Brain microvascular endothelial cell (primary cell): ENCODE measurements around the gene MID2.
"Not testable (repeated sequence)": the region's sequence is repeated elsewhere in the genome, so short reads cannot be mapped to it uniquely, and the experiment has no call there.

Experiments
- DNase-seq: peaks from one replicate; pipeline ENCODE4 v3.0.0-alpha.2; 2020
- H3K27ac ChIP-seq: fragments of 250-450 bp; sonication (Bioruptor Pico); 2 replicates; pipeline ENCODE4 v1.5.1; 2020; ENCODE audit warnings: mild to moderate bottlenecking, moderate library complexity
- H3K27me3 ChIP-seq: fragments of 250-450 bp; sonication (Bioruptor Pico); replicated peaks from 2 replicates; pipeline ENCODE4 v1.5.1; 2020; ENCODE audit warnings: mild to moderate bottlenecking
- H3K36me3 ChIP-seq: fragments of 250-450 bp; sonication (Bioruptor Pico); replicated peaks from 2 replicates; pipeline ENCODE4 v1.5.1; 2020; ENCODE audit warnings: mild to moderate bottlenecking
- H3K4me3 ChIP-seq: 2 replicates; pipeline ENCODE4 v1.5.1; 2011; ENCODE audit warnings: low read depth, mild to moderate bottlenecking, control low read depth, low read length, moderate library complexity
- CTCF ChIP-seq: IDR thresholded peaks from 2 replicates; pipeline ENCODE4 v1.5.1; 2011; ENCODE audit warnings: low read depth, mild to moderate bottlenecking, moderate library complexity, low read length, control low read depth, inconsistent platforms; ENCODE audit errors: missing control alignments
- in situ Hi-C: cut with HindIII; loops from 2 replicates; pipeline ENCODE4 v1.10.0; 2017; ENCODE audit warnings: low sequenced_read_pairs, low pct_ligation_motif_present

MID2 gene

GRCh38 chrX:107804427-107804826 is 21.2 kb upstream of the MID2 start:
- Histone ChIP-seq H3K27ac (no peak overlapping the region), H3K27me3 (no peaks in the 10 kb centered on the region), H3K4me3 (no peak overlapping the region), H3K36me3 (no peaks in the 10 kb centered on the region)
- no peak for DNase-seq
- in situ Hi-C loops: no loop called here
- no peak for TF ChIP-seq CTCF

- in situ Hi-C loops: no loop called here
- Histone ChIP-seq H3K27me3 (no peaks in the 10 kb centered on the region), H3K36me3 (no peaks in the 10 kb centered on the region), H3K4me3 (no peak overlapping the region), H3K27ac (no peak overlapping the region)
- no peak for DNase-seq
- TF ChIP-seq CTCF: no peak
These were observed 20.5 kb upstream of the MID2 start for GRCh38 chrX:107805179-107805578.

- DNase-seq, H3K27ac ChIP-seq, H3K4me3 ChIP-seq, H3K27me3 ChIP-seq, in situ Hi-C loops, H3K36me3 ChIP-seq: not testable (repeated sequence)
These were observed 15.6 kb upstream of the MID2 start for GRCh38 chrX:107810053-107810452.

- H3K27ac ChIP-seq: no peak overlapping the region
- no peaks in the 10 kb centered on the region for H3K27me3 ChIP-seq
- no peak for TF ChIP-seq CTCF
- in situ Hi-C loops: no loop called here
- H3K4me3 ChIP-seq: no peak overlapping the region
- no peak for DNase-seq
- no peaks in the 10 kb centered on the region for H3K36me3 ChIP-seq
These were observed 6.7 kb upstream of the MID2 start for GRCh38 chrX:107818900-107819521.

GRCh38 chrX:107823042-107823441 is 2.6 kb upstream of the MID2 start:
- Histone ChIP-seq H3K4me3 (no peak overlapping the region), H3K27ac (no peak overlapping the region), H3K27me3 (no peaks in the 10 kb centered on the region), H3K36me3 (no peaks in the 10 kb centered on the region)
- DNase-seq: no peak
- in situ Hi-C loops: no loop called here
- TF ChIP-seq CTCF: no peak

DNA sequence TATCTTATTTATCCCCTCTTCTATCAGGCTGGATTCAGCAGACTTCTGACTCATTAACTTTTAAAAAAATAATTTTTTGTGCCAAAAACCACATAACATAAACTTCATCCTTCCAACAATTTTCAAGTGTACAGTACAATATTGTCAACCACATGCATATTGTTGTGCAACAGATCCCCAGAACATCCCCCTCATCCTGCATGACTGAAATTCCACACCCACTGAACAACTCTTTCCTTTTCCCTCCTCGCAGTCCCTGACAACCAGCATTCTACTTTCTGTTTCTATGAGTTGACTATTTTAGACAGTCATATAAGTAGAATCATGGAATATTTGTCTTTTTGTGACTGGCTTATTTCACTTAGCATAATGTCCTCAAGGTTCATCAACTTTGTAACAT is 2.2 kb upstream of the MID2 start:
- DNase-seq: peak; percentile 63
- Histone ChIP-seq H3K27me3 (no peaks in the 10 kb centered on the region), H3K4me3 (no peak overlapping the region), H3K27ac (no peak overlapping the region), H3K36me3 (no peaks in the 10 kb centered on the region)
- in situ Hi-C loops: no loop called here
- no peak for TF ChIP-seq CTCF
